Heart left ventricle (tissue), 13 donors: ENCODE results near the gene TMED6.

Experiments used
- CTCF ChIP-seq, 12 donors: fragments of 200-600 bp; sonication (generic) in 4 of 12; IDR thresholded peaks; one replicate each; pipeline versions ENCODE4 v1.5.0 to v1.8.0; 2018 to 2022; ENCODE audit warnings: antibody characterized with exemption in 12 of 12, mild to moderate bottlenecking in 5 of 12
- POLR2A ChIP-seq, 2 donors: fragments of 450-650 bp; IDR thresholded peaks; one replicate each; pipeline ENCODE4 v1.6.1; 2017; ENCODE audit warnings: antibody characterized with exemption in 2 of 2, mild to moderate bottlenecking in 2 of 2, moderate library complexity in 2 of 2
- donor health status: ischemic (EF 13 %, LVEDD 7.1; RV severe dilation, severe dysfunction).
- donor health status: DM: no; HTN: yes; CAD: no.
- donor health status: DM: no; HTN: no; CAD: no.
- donor health status: ischemic (EF 25% LVEDD 6.9; RV normal size, moderate dysfunction).
- donor health status: ischemic (EF 25% LVEDD 5.7; RV mildly dilated, moderate dysfunction).
- donor health status: ischemic (EF 35%, LVEDD 5.7; RV mildly dilated, moderate dysfunction).
- donor health status: nonischemic (EF 11% LVEDD 7.7; RV severe dilation, severe dysfunction).
- donor health status: DM: yes; HTN: yes; CAD: no.
- donor health status: PGD.
- donor health status: ischemic (EF 29% LVEDD 5.4; RV normal size, mild dysfunction).
- donor health status: nonischemic (EF 23%, LVEDD 6.1; RV moderate dilation, normal function).

GRCh38 chr16:69314534-69314933 lies 37.1 kb downstream of the TMED6 start:
- TF ChIP-seq CTCF (IDR thresholded peaks at IDR 0.05) (no peak), POLR2A (IDR thresholded peaks at IDR 0.05) (no peak)
